HG03135 (cell line): ENCODE results near the gene RPS16.
"Not testable (repeated sequence)": the region's sequence is repeated elsewhere in the genome, so short reads cannot be mapped to it uniquely, and the experiment has no call there.

Experiments used
- ATAC-seq: cut with Tn5 transposase; IDR thresholded peaks from one replicate; pipeline ENCODE4 v1.9.1; 2021; ENCODE audit warnings: mild to moderate bottlenecking, moderate library complexity; ENCODE audit not compliant: unreplicated experiment

Gene RPS16

DNA sequence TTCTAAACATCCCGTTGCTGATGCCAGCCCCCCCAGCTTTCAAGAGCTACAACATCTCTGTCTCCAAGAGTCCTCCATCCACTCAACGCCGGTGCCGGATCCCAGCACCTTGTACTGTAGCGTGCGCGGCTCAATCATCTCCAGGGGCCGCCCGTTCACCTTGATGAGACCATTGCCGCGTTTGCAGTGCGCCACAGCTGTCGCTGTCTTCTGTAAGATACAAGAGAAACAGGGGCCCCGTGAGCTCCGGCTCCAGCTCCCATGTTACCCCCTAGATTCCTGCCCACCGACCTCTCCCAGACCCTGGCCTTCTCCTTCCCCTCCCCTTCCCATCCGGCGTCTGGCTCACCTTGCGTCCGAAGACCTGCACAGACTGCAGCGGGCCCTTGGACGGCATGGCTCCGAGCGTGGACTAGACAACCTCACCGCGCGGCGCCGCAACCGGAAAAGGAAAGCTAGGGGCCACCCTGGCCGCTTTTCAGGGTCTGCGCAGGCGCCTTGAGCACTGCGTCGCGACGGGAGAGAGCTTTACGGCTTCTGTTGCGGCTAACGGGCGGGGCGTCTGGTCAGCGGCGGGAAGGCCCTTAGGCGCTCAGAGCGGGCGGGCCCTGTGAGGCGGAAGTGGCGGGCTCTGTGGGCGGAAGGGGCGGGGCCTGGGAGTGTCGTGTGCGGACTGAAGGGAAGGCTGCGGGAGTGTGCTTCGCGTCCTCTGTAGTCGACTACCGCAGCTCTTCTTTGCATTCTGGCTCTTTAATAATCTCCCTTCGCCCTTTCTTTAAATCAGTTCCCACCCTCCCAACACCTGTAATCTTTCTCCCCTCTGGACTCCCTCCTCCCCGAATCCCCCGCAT is at the start of gene RPS16:
Gene RPS16, minus strand, starts transcription at position 451 of the 851 bp plus-strand sequence. Its CDS starts 54 bp downstream, at position 397.
- ATAC-seq, result peak; percentile 79

DNA sequence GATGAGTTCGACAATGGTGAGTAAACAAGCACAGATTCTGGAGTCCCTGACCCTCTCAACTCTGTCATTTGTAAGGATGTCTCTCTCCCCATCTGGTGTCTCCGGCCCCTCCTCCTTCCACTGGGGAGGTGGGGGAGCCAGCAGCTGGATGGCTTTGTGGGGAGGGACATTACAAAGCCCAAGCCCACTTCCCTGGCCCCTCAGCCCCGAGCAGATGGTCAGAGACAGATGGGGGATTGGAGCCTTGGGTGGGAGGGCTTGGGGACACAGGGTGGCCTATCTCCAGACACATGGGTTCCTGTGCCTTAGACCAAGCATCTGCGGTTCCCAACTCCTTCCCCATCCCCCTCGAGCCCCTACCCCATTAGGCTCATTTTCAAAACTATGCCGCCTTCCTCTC is 47.4 kb upstream of the RPS16 start:
- ATAC-seq, result no peak

DNA sequence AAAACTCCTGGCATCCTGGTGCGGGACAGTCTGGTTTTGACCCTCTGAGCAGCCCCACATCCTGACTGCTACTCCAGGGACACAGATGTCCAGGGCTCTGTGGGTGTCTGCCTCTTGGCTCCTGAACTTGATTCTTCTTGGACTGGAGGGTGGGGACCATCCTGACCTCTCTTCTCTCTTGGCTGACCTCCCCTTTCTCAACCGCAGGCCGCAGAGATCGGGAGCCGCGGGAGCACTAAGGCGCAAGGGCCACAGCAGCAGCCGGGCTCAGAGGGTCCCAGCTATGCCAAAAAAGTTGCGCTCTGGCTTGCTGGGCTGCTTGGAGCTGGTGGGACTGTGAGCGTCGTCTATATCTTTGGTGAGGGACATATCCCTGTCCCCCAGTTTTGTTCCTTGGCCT is 45.9 kb upstream of the RPS16 start:
- no peak for ATAC-seq

DNA sequence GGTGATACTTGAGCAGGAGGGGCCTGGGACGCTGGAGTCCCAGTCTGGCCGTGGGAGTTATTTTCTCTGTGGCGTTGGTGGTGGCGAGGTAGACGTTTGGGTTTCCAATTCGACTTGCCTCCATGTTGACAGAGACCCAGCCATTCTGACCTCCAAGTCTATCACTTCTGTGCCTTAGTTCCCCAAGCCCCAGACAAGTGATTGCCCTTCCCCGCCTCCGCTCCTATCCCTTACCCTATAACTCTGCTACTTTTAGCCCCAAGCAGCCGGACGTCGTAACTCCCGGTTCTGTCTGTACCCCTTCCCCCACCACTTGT is 45.4 kb upstream of the RPS16 start:
- ATAC-seq, result peak; percentile 5

DNA sequence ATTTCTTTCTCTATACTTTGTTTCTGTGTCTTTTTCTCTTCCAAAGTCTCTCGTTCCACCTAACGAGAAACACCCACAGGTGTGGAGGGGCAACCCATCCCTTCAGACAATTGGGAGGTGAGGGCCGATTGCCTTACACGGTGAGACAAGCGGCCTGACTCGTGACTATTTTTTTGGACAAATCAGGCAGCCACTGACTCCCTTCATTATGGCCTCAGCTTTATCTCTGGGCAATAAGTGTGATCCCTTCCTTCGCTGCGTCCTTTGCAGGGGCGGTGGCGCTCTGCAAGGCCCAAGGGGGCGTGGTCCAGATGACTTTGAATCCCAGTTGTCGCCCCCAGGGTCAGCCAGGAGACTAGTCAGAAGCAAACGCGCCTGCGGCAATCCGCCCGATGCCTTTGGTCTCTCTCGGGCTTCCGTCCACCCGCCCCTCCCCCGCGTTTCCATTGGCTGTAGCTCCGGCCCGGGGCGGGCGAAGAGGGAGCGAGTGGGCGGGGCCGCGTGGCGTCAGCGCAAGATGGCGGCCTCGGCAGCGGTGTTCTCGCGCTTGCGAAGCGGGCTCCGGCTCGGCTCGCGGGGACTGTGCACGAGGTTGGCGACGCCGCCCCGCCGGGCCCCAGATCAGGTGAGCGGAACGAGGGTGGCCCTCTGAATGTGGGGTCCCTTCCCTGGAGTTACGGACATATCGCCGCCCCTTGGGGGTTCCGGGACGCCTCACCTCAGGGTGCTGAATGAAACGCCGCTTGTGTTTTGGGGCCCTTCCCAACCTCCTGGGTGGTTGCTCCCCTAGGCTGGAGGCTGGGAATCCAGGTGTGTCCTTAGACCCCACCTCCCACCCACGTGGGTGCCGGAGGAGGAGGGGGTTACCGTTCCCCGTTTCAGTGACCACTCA is 44.8 kb upstream of the RPS16 start, which contains the start of gene TIMM50:
Gene TIMM50, plus strand, starts transcription at position 502 of the 892 bp plus-strand sequence. Its CDS starts 16 bp downstream, at position 518.
- peak; percentile 86 for ATAC-seq

DNA sequence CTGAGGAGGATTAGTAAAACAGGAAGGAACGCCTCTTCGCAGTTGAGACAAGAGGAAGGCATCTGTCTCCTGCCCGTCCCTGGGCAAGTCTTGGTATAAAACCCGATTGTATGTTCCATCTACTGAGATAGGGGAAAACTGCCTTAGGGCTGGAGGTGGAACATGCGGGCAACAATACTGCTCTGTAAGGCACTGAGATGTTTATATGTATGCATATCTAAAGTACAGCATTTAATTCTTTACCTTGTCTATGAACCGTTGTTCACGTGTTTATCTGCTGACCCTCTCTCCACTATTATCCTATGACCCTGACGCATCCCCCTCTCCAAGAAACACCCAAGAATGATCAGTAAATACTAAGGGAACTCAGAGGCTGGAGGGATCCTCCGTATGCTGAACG is 44.2 kb upstream of the RPS16 start:
- no peak for ATAC-seq

DNA sequence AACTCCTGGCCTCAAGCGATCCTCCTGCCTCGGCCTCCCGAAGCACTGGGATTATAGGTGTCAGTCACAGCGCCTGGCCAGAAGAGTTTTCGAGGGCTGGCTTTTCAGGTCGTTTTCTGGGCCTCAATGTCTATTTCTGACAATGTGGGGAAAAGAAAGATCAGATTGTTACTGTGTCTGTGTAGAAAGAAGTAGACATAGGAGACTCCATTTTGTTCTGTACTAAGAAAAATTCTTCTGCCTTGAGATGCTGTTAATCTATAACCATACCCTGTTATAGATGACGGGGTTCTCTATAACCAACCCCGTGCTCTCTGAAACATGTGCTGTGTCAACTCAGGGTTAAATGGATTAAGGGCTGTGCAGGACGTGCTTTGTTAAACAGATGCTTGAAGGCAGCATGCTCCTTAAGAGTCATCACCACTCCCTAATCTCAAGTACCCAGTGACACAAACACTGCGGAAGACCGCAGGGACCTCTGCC is 43.6 kb upstream of the RPS16 start:
- not testable (repeated sequence) for ATAC-seq

DNA sequence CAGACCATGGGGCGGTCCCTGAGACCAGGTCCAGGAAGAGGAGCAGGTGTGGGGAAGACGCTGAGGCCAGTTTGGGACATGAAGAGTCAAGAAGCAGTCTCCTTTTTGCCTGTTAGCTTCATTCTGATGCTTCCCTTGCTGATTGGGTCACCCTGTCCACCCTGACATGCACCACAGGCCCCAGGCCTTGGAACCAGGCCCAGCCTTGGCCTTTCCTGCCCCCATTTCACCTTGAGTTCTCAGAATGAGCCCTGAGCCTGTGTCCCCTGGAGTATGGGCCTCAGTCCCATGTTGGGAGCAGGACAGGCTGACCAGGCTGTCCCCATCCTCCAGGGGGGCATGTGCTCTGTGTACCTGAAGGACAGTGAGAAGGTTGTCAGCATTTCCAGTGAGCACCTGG is 40.0 kb upstream of the RPS16 start:
- ATAC-seq, result no peak

DNA sequence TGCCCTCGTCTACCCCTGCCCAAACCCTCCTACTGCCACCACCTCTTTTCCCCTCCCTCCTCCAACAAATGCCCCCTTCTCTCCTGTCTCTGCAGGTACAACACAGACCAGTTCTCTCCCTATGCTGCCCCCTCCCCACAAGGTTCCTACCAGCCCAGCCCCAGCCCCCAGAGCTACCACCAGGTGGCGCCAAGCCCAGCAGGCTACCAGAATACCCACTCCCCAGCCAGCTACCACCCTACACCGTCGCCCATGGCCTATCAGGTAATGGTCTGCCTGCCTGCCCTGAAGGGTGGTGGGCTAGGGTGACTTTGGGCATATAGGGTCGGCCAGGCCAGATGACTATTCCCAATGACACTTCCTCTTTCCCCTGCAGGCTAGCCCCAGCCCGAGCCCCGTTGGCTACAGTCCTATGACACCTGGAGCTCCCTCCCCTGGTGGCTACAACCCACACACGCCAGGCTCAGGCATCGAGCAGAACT is 38.4 kb upstream of the RPS16 start:
- no peak for ATAC-seq

DNA sequence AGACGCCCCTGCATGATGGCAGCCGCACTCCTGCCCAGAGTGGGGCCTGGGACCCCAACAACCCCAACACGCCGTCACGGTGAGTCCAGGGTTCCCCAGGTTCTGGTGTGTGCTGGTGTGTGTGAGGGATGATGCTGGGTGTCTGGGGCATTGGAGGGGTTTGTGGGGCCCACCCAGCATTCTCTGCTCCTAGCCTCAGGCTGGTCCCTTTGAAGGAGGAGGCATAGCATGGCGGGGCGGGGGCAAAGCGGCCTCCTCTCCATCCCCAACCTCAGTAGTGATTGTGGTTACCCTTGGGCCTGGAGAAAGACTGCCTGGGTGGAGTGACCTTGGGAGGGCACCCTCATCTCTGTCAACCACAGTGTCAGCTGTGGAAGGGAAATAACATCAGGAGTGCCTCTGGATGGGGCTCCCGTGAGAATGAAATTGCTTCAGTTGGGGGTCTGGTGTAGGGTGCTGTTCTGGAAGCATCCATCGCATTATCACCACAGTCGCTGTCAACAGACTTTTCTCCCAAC is 37.8 kb upstream of the RPS16 start:
- ATAC-seq, result no peak

DNA sequence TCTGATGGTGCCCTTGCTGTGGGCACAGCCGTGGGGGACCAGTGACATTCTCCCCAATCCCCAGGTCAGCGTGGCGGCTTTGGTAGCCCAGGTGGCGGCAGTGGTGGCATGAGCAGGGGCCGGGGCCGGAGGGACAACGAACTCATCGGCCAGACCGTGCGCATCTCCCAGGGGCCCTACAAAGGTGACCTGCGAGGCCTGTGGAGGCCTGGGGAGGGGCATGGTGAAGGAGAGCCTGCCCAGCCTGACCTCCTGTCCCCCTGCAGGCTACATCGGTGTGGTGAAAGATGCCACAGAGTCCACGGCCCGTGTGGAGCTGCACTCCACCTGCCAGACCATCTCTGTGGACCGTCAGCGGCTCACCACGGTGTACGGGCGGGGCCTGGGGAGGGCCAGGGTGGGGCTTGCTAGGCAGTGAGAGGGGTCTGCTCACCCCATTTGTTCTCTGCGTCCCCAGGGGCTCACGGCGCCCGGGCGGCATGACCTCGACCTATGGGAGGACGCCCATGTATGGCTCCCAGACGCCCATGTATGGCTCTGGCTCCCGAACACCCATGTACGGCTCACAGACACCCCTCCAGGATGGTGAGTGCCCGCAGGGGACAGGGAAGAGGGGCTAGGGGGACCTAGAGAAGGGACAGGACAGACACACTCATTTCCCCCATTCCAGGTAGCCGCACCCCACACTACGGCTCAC is 37.1 kb upstream of the RPS16 start:
- ATAC-seq, result no peak

DNA sequence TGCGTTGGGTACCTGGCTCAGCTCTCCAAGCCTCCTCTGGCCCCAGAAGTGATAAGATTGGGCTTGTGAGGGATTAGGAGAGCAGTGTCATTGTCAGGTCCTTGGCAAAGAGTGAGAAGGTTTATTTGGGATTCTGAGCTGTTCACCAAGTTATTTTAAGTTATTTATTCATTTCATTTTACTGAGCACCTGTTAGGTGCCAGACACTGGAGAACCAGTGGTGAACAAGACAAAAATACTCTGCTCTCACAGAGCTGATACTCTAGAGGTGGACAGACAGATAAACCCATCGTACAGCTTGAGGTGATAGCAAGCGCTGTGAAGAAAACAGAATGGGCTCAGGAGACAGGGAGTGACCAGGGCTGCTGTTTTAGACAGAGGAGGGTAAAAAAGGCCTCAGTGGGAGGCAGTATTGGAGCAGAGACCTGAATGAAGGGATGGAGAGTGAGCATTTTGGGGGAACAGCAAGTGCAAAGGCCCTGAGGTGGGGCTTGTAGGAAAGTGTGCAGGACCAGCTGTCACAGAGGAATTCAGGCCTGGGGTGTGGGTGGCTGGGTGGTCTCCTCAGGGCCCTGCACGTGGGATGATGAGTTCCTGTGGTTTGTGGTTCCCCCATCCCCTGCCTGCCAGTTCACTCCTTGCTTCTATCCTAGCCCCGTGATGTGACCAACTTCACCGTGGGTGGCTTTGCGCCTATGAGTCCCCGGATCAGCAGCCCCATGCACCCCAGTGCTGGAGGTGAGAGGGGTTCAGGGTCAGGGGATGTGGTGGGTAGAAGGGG is 36.2 kb upstream of the RPS16 start:
- no peak for ATAC-seq

DNA sequence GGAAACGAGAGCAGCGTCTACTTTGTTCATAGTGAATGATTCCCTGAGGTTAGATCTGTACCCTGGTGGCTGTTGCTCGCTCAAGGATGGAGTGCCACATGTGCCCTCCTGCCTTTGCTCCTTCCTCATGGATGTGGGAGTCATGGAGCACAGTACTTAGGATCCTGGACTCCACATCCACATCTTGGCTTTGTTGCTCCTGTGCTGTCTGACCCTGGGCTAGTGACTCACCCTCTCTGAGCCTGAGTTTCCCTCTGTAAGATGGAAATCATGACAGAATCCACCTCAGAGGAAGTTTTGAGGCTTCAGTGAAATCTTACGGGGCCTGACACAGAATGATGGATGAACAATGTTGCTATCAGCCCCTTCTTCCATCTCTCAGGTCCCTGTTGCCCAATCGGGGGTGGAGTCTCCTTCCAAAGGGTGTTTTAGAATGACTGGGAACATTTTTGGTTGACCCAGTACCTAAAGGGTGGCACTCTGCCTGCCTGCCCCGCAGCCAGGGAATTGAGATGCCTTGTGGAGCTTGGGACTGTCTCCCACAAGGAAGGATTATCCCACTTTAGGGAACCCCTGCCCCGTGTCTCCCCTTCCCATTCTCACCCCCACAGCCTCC is 35.1 kb upstream of the RPS16 start:
- ATAC-seq, result no peak

DNA sequence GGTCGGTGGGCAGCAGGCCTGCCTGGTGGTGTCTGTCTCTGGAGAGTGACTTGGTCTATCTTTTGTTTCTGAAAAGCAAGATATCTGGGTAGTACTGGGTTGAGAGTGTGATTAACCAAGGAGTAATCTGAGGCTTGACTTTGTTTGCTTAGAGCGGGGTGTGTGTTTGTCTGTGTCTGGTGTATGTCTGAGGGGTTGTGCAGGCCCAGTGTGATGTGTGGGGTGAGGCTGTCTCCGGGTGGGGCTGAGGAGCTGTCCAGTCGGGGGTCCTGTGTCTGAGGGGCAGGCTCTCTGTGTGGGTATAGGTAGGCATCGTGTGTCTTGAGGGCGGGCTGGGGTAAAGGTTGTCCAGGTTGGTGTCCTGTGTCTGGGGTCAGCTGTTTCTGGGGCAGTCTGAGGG is 33.8 kb upstream of the RPS16 start:
- ATAC-seq, result no peak

DNA sequence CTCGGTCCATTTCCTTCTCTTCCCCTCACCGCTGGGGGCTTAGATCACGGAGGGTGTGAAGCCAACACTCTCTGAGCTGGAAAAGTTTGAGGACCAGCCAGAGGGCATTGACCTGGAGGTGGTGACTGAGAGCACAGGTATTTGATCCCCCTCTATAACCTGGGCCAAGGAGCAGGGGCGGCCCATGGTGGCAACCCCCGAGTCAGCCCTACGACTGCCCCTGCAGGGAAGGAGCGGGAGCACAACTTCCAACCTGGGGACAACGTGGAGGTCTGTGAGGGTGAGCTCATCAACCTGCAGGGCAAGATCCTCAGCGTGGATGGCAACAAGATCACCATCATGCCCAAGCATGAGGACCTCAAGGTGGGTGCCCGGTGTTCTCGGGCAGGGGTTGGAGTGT is 33.3 kb upstream of the RPS16 start:
- no peak for ATAC-seq

DNA sequence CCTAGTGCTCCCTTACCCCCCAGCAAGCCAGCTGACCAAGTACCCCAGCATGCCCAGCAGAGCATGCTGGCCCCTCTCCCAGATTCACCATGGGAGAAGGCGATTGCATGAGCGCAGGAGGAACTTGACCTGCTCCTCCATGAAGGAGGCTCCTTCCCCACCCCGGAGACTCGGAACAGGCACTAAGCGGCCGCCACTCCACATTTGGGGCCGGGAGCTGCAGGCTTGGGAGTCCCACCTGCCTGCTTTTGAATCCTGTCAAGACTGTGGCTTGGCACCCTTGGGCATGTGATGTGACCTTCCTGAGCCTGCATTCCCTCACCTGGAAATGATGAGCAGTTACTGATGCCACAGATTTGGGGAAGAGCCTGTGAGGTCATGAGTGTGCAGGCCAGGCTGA is 32.2 kb upstream of the RPS16 start:
- ATAC-seq, result no peak

DNA sequence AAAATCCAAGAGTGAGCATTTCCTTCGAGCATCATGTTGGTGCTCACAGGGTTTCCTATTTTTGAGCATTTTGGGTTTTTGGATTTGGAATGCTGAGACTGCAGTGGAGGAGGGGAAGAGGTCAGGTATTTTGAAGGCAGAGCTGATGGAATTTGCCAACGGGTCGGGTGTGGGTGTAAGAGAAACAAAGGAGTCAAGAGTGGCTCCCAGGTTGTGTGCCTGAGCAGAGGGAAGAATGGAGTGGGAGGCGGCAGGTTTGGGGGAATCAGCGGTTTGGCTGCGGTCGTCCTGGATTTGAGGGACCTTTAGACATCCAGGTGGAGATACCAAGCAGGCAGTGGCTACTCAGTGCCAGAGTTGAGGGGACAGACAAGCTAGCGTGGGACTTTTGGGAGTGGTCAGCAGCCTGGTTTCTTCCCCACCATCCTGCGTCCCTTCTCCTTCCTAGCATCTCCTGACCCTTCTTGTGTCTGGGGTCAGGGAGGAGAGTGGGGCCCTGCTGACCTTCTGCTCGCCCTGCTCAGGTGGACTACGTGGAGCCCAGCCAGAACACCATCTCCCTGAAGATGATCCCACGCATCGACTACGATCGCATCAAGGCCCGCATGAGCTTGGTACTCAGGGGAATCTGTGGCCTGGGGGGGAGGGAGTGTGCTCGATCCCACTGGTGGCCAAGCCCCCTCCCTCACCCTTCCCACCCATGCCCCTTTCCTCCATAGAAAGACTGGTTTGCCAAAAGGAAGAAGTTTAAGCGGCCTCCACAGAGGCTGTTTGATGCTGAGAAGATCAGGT is 30.4 kb upstream of the RPS16 start:
- no peak for ATAC-seq

DNA sequence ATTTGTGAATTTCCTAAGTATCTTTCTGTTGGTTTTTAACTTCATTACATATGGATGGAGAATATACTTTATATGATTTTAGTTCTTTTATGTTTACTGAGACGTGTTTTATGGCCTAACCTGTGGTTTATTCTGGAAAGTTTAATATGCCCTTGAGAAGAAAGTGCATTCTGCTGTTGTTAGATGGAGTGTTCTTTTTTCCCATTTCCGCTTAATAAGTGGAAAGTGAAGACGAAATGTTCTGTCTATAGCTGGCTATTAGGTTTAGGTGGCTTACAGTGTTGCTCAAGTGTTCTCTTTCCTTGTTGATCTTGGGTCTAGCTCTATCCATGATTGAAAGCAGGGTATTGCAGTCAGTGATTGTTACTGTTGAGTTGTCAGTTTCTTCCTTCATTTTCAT is 27.7 kb upstream of the RPS16 start:
- ATAC-seq, result no peak

DNA sequence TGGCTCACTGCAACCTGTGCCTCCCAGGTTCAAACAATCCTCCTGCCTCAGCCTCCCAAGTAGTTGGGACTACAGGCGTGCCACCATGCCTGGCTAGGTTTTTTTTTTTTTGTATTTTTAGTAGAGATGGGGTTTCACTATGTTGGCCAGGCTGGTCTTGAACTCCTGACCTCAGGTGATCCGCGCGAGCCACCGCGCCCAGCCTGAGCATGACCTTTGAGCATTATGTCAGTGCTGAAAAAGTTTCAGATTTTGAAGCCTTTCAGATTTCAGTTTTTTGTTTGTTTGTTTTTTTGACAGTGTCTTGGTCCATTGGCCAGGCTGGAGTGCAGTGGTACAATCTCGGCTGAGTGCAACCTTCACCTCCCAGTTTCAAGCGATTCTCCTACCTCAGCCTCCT is 15.5 kb upstream of the RPS16 start:
- ATAC-seq, result not testable (repeated sequence)
